Measurements from ENCODE around the gene LNPK. TPM values are rescaled to one million over a fixed set of nuclear protein-coding genes. Genes with fewer than 3 reads are reported as not detected.

LNPK gene
- total and polyA plus RNA-seq, 2 experiments from 2014 or later = 5.4 to 8.1 TPM

- Histone ChIP-seq H3K9me2 (ENCODE audit: insufficient read depth) (0 out of 2 replicates have a peak, but pooled peaks cover 2% of the 10 kb centered on the region), H3K4me3 (no peak overlapping the region), H2AFZ (no peak overlapping the region), H3K27me3 (ENCODE audit: insufficient read depth) (no peaks in the 10 kb centered on the region), H3K4me2 (no peak overlapping the region), H3F3A (replicated peaks; ENCODE audit: low read depth) (no peaks in the 10 kb centered on the region), H3K79me2 (replicated peaks; ENCODE audit: insufficient read depth) (no peaks in the 10 kb centered on the region), H4K20me1 (replicated peaks; ENCODE audit: insufficient read depth) (no peaks in the 10 kb centered on the region), H3K36me3 (ENCODE audit: insufficient read depth) (no peaks in the 10 kb centered on the region), H3K27ac (ENCODE audit: low read depth) (no peak overlapping the region), H3K4me1 (ENCODE audit: insufficient read depth) (no peaks in the 10 kb centered on the region)
- Mint-ChIP-seq H3K36me3 (ENCODE audit: low read depth) (no peaks in the 10 kb centered on the region), H3K27ac (no peak overlapping the region), H3K27me3 (ENCODE audit: insufficient read depth, low read depth, poor library complexity) (peaks cover 5% of the 10 kb centered on the region), H3K4me3 (no peak overlapping the region), H3K9me3 (no peaks in the 10 kb centered on the region), H3K4me1 (no peaks in the 10 kb centered on the region)
- ATAC-seq (no peak), DNase-seq (ENCODE audit: low spot score) (no peak)
- no peak for TF ChIP-seq NANOG (IDR thresholded peaks at IDR 0.05; ENCODE audit: borderline replicate concordance)
These were observed 98.0 kb downstream of the LNPK start for GRCh38 chr2:175904035-175904434.

GRCh38 chr2:175903384-175903936, 98.6 kb downstream of the LNPK start:
- Histone ChIP-seq H3K36me3 (ENCODE audit: insufficient read depth) (no peaks in the 10 kb centered on the region), H3K9me2 (ENCODE audit: insufficient read depth) (0 out of 2 replicates have a peak, but pooled peaks cover 2% of the 10 kb centered on the region), H3K4me2 (no peak overlapping the region), H3K79me2 (replicated peaks; ENCODE audit: insufficient read depth) (no peaks in the 10 kb centered on the region), H3F3A (replicated peaks; ENCODE audit: low read depth) (no peaks in the 10 kb centered on the region), H3K4me3 (no peak overlapping the region), H2AFZ (no peak overlapping the region), H3K4me1 (ENCODE audit: insufficient read depth) (no peaks in the 10 kb centered on the region), H4K20me1 (replicated peaks; ENCODE audit: insufficient read depth) (no peaks in the 10 kb centered on the region), H3K27ac (ENCODE audit: low read depth) (no peak overlapping the region), H3K27me3 (ENCODE audit: insufficient read depth) (no peaks in the 10 kb centered on the region)
- Mint-ChIP-seq H3K9me3 (no peaks in the 10 kb centered on the region), H3K4me3 (no peak overlapping the region), H3K36me3 (ENCODE audit: low read depth) (no peaks in the 10 kb centered on the region), H3K27ac (no peak overlapping the region), H3K4me1 (no peaks in the 10 kb centered on the region), H3K27me3 (ENCODE audit: insufficient read depth, low read depth, poor library complexity) (peaks cover 7% of the 10 kb centered on the region)
- DNase-seq (ENCODE audit: low spot score) (no peak), ATAC-seq (no peak)
- TF ChIP-seq CTCF (conservative IDR thresholded peaks at IDR 0.05; ENCODE audit: low read depth in 2 of 2) = no peak
- TF ChIP-seq ZNF462 (CRISPR knock-in tag; IDR thresholded peaks at IDR 0.05) = no peak
- no peak for TF ChIP-seq EZH2 (IDR thresholded peaks at IDR 0.05; ENCODE audit: low read depth, unreplicated experiment)
- no peak for TF ChIP-seq ZNF331 (CRISPR knock-in tag; IDR thresholded peaks at IDR 0.05; ENCODE audit: low read depth)
- no peak for TF ChIP-seq ETS1 (IDR thresholded peaks at IDR 0.05)
- TF ChIP-seq EZH2phosphoT487 (IDR thresholded peaks at IDR 0.05; ENCODE audit: unreplicated experiment) = no peak
- TF ChIP-seq JUNB (IDR thresholded peaks at IDR 0.05; ENCODE audit: unreplicated experiment) = no peak
- no peak for TF ChIP-seq REST (IDR thresholded peaks at IDR 0.05; ENCODE audit: unreplicated experiment)
